ENCODE results near the gene CDC42. TPM values are rescaled to one million over a fixed set of nuclear protein-coding genes. Genes with fewer than 3 reads are reported as not detected.

CDC42 gene
- total RNA-seq, 2 donors from 2014 or later = 156 to 187 TPM

GRCh38 chr1:22131875-22132486 lies 79.5 kb downstream of the CDC42 start:
- ATAC-seq (ENCODE audit: insufficient number of reproducible peaks, low FRiP score, low read depth) (no peak), DNase-seq (ENCODE audit: low spot score) (no peak)
- peak; percentile 21 for TF ChIP-seq CTCF (IDR thresholded peaks at IDR 0.05)
- Histone ChIP-seq H3K4me3 (no peak overlapping the region), H3K27me3 (replicated peaks; ENCODE audit: insufficient read depth) (no peaks in the 10 kb centered on the region), H3K27ac (no peak overlapping the region), H3K36me3 (no peaks in the 10 kb centered on the region), H3K4me1 (ENCODE audit: control insufficient read depth in 1 of 2, low read depth in 2 of 2) (peaks cover 5 to 13% of the 10 kb centered on the region in 2 donors), H3K9me3 (no peaks in the 10 kb centered on the region)

DNA sequence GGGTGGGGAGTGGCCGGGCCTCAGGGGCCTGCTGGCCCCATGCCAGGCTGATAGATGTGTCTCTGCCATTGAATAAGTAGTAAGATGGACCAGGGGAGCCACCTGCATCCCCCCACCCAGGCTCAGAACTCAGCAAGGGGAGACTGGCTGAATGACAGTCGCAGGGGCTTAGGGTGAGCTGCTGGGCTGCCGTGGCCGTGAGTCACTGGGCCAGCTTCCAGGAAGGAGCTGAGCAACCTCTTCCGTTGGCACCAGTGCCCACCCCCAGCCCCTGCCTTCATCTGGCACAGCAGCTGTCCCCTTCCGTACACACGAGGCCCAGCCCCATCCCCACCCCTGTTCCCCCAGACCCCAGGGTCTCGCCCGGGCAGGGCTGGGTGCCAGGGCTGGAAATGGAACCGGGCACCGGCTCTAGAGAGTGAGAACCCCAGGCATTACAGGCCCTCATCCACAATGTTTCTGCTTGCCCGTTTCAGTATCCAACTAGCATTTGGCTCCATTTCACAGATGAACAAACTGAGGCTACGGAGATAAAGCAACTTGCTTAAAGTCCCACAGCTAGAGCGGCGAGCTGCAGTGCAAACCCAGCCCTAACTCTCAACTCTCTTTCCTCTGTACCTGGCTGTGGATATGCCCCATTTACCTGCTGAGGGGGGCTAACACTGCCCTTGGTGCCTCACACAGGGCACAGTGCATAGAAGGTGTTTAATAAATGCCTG lies 80.2 kb downstream of the CDC42 start:
- ATAC-seq (ENCODE audit: insufficient number of reproducible peaks, low FRiP score, low read depth) = no peak
- no peaks in the 10 kb centered on the region for H3K27me3 ChIP-seq (replicated peaks; ENCODE audit: insufficient read depth)
- no peak for TF ChIP-seq CTCF (IDR thresholded peaks at IDR 0.05)
- no peak overlapping the region for H3K27ac ChIP-seq
- no peaks in the 10 kb centered on the region for H3K9me3 ChIP-seq
- DNase-seq (ENCODE audit: low spot score) = peak; percentile 23
- H3K4me1 ChIP-seq (ENCODE audit: control insufficient read depth in 1 of 2, low read depth in 2 of 2) = peaks cover 5 to 13% of the 10 kb centered on the region in 2 donors
- H3K4me3 ChIP-seq = peak overlapping the region; percentile 1
- H3K36me3 ChIP-seq = no peaks in the 10 kb centered on the region

DNA sequence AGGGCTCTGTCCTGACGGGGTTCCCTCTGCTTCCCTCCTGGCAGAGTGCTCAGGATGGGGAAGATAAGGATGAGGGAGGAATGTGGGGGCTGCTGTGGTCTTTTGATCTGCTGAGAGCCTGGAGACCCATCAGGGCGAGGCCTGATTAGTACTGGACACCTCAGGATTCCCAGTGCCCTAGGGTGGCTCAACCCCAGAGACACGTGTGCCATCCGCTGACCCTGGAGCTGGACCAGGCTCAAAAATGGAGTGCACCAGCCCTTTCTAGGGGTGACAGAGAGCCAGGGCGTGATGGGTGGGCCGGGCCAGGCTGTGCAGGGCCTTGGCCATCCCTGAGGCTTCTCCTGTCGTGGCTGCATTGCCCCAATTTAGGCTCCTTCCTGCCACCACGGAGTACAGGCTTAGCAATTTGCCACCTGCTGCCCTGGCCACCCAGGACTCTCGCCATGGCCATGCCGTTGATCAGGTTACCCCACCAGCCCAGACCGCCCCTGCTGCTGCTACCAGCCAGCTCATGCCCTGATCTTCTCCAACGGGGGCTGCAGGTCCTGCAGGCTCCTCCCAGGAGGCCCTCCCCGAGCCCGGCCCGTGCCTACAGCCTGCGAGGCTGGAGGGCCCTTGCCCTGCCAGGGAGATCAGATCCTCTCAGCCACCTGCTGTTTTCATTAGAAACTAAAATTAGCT lies 80.9 kb downstream of the CDC42 start:
- H3K36me3 ChIP-seq = no peaks in the 10 kb centered on the region
- peaks cover 5 to 13% of the 10 kb centered on the region in 2 donors for H3K4me1 ChIP-seq (ENCODE audit: control insufficient read depth in 1 of 2, low read depth in 2 of 2)
- H3K4me3 ChIP-seq = no peak overlapping the region
- DNase-seq (ENCODE audit: low spot score) = no peak
- H3K27ac ChIP-seq = no peak overlapping the region
- H3K9me3 ChIP-seq = no peaks in the 10 kb centered on the region
- ATAC-seq (ENCODE audit: insufficient number of reproducible peaks, low FRiP score, low read depth) = no peak
- H3K27me3 ChIP-seq (replicated peaks; ENCODE audit: insufficient read depth) = no peaks in the 10 kb centered on the region
- TF ChIP-seq CTCF (IDR thresholded peaks at IDR 0.05) = no peak

DNA sequence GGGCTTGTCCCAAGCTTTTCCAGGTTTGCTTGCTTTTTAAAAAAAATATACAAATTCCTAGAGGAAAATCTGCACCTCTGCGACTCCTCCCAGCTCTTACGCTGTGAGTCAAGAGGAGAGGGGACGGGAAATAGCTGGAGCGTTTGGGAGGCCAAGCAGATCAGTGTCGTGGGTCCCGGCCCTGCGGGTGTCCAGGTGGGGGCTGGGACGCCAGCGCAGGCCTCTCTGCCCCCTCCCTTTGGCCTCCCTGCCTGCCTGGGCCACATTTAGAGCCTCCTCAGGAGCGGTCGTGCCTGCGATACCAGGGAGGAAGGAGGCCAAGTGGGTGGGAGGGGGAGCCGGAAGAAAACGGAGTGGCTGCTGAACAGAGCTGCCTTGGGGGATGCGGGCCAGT lies 81.4 kb downstream of the CDC42 start:
- H3K27me3 ChIP-seq (replicated peaks; ENCODE audit: insufficient read depth) = no peaks in the 10 kb centered on the region
- peaks cover 5 to 13% of the 10 kb centered on the region in 2 donors for H3K4me1 ChIP-seq (ENCODE audit: control insufficient read depth in 1 of 2, low read depth in 2 of 2)
- no peak for TF ChIP-seq CTCF (IDR thresholded peaks at IDR 0.05)
- H3K27ac ChIP-seq = no peak overlapping the region
- no peaks in the 10 kb centered on the region for H3K9me3 ChIP-seq
- H3K36me3 ChIP-seq = no peaks in the 10 kb centered on the region
- ATAC-seq (ENCODE audit: insufficient number of reproducible peaks, low FRiP score, low read depth) (no peak), DNase-seq (ENCODE audit: low spot score) (no peak)
- H3K4me3 ChIP-seq = no peak overlapping the region

- TF ChIP-seq CTCF (IDR thresholded peaks at IDR 0.05) = no peak
- Histone ChIP-seq H3K36me3 (no peaks in the 10 kb centered on the region), H3K27ac (no peak overlapping the region), H3K27me3 (replicated peaks; ENCODE audit: insufficient read depth) (no peaks in the 10 kb centered on the region), H3K4me3 (no peak overlapping the region), H3K9me3 (no peaks in the 10 kb centered on the region), H3K4me1 (ENCODE audit: control insufficient read depth in 1 of 2, low read depth in 2 of 2) (peaks cover 4 to 17% of the 10 kb centered on the region in 2 donors)
- ATAC-seq (ENCODE audit: insufficient number of reproducible peaks, low FRiP score, low read depth) (no peak), DNase-seq (ENCODE audit: low spot score) (no peak)
Observed at GRCh38 chr1:22137004-22137720, 84.7 kb downstream of the CDC42 start.
